NCI-H460 (cell line): ENCODE data around the gene COX4I1. TPM values are rescaled to one million over a fixed set of nuclear protein-coding genes. Genes with fewer than 3 reads are reported as not detected.
"Not testable (repeated sequence)": the region's sequence is repeated elsewhere in the genome, so short reads cannot be mapped to it uniquely, and the experiment has no call there.

Experiments used
- DNase-seq: peaks from one replicate; pipeline ENCODE4 v3.0.0-alpha.2; 2016; ENCODE audit warnings: low read depth; ENCODE audit errors: extremely low read depth
- total RNA-seq: library from RNA; depleted of rRNA; stranded (reverse); fragments of >200 nt; shearing (Covaris generic); gene quantifications from 2 replicates; pipeline ENCODE4 v1.2.3, GENCODE V29; 2014

Gene COX4I1
- total RNA-seq, 1 experiment from 2014 or later: 498 TPM

DNA sequence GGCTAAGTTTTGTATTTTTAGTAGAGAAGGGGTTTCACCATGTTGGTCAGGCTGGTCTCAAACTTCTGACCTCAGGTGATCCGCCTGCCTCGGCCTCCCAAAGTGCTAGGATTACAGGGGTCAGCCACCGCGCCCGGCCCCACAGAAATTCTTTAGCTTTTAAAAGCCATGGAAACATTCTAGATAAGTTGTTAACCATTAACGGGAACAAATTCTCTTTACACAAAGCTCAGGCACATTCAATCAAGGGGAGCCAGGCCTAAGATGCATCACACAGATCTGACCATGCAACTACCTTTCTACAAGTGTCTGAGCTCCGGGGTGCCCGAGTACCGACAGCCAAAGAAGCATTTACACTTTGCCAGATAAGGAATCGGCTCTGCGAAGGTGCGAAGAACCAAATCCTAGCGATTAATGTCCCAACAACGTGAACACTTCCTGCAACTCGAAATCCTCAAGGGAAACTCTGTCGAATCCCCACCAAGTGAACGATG lies 1.2 kb upstream of the COX4I1 start:
- DNase-seq: no peak

GRCh38 chr16:85798901-85799496 lies 496 bp upstream of the COX4I1 start:
- no peak for DNase-seq

DNA sequence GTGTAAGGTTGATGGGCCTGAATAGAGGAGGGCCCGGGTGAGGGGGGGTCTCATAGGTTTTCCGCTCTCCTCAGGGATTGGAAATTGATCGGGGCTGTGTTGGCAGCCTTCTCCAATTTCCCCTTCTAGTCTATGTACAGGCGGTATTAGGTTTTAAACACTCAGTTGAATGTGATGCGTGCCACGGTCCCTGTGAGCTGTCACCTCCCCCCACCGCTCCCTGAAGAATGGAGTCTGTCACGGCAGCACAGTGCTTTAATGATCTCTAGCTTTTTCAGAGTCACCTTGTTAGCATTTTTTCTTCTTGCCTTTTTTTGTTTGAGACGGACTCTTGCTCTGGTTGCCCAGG lies 800 bp downstream of the COX4I1 start:
- DNase-seq: no peak

GRCh38 chr16:85803570-85803969 lies 4.1 kb downstream of the COX4I1 start:
- no peak for DNase-seq

GRCh38 chr16:85805442-85806045 lies 6.0 kb downstream of the COX4I1 start:
- no peak for DNase-seq

- DNase-seq: no peak
These were observed 7.0 kb downstream of the COX4I1 start for GRCh38 chr16:85806539-85806938.

- DNase-seq: not testable (repeated sequence)
These were observed 7.8 kb downstream of the COX4I1 start for GRCh38 chr16:85807340-85807739.

GRCh38 chr16:85808104-85808503 lies 8.6 kb downstream of the COX4I1 start:
- DNase-seq: not testable (repeated sequence)

DNA sequence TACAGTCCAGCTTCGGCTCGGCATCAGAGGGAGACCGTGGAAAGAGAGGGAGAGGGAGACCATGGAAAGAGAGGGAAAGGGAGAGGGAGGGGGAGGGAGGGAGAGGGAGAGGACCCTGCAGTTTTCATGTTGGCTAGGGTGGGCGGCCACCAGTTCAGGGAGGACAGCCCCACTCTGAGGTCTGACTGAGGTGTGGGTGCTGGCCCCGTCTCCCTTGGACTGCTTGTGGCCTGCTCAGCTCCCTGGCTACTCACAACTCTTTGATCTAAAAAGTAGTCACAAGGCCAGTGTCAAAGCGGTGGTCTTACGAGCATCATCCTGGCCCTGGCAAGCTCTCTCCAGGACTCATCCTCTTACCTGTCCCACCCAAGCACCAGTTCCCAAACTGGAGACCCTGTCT lies 9.4 kb downstream of the COX4I1 start:
- DNase-seq: no peak

DNA sequence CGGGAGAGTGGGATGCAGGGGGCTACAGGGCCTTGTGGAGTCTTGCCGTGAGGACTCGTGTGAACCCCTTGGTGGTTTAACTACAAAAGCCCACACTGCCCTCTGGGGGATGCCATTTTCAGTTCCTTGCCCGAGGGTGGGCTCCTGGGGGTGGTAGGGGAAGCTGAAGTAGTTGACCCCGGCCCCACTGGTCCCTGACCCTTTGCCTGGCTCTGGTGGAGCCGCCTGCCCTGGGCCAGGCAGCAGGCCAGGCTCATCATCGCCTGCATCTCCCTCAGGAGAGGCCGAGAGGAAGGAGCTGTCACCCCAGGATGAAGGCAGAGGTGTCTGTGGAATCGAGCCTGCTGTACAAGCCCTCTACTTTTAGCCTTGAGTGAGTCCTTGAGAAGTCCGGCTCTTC lies 10.2 kb downstream of the COX4I1 start:
- no peak for DNase-seq

- DNase-seq: no peak
These were observed 10.7 kb downstream of the COX4I1 start for GRCh38 chr16:85810097-85810741.

DNA sequence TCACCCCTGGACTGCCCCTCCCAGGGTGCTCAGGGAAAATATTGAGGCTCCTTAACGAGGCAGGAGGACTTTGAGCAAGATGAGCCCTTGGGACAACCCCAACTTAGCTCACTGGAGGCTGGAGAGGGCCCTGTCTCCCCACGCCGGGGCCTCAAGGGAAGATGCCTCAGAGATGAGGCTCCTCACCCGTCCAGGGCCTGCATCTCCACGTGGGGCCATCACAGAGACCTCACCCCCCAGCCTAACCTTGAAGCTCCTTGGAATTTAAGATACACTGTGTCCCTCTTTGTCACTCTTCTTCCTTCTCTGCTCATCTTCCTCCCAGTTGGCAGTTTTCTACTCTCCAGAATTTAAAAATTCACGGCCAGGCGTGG lies 11.2 kb downstream of the COX4I1 start:
- no peak for DNase-seq

GRCh38 chr16:85812031-85812807 lies 12.7 kb downstream of the COX4I1 start:
- no peak for DNase-seq

DNA sequence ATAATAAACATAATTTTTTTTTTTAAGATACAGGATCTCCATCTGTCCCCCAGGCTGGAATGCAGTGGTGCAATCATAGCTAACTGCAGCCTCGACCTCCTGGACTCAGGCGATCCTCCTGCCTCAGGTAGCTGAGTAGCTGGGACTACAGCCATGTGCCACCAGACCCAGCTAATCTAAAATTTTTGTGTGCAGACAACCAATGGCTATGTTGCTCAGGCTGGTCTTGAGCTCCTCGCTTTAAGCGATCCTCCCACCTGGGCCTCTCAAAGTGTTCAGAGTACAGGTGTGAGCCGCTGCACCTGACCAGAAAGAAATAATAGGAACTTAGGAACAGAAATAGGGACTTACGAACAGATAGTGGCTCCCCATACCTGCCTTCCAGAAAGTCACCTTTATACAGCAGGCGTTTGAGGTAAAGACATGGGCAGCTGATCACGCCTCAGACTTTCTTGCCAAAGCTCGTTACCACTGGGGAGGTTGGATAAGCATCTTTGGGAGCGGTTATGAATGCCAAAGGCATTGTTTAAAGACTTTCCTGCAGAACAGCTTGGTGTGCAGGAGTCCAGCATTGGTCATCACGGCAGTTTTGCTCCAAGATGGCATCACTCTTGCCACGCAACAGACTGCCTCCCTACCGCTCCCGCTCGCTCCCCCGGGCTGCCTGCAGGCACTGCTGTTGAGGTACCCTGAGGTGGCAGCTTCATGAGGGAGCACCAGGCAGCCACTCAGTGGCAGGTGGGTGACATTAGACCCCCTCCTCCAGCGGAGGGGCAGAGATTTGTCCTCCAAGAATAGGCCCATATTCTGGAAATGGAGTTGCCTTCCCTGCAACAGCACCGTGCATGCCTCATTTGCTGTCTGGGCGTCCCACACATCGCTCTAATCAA lies 13.6 kb downstream of the COX4I1 start:
- DNase-seq: no peak

GRCh38 chr16:85816159-85816558 lies 16.7 kb downstream of the COX4I1 start:
- DNase-seq: no peak

GRCh38 chr16:85817195-85817594 lies 17.7 kb downstream of the COX4I1 start:
- not testable (repeated sequence) for DNase-seq

DNA sequence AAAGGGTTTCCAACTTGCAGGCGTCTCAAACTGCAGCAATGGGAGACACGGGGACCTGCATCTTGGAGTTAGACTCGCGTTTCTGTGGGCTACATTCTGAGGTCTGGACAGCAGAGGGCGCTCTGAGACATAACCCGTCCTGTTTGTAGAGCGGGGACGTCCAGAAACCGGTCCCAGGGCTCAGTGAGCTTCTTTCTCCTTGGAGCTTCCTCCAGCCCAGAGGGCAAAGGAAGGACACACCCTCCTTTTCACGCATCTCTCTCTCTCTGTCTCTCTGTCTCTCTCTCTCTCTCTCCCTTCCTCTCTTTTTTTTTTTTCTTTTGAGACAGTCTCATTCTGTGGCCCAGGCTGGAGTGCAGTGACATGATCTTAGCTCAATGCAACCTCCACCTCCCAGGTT lies 19.8 kb downstream of the COX4I1 start:
- peak; percentile 74 for DNase-seq

GRCh38 chr16:85819771-85820170 lies 20.3 kb downstream of the COX4I1 start:
- no peak for DNase-seq

DNA sequence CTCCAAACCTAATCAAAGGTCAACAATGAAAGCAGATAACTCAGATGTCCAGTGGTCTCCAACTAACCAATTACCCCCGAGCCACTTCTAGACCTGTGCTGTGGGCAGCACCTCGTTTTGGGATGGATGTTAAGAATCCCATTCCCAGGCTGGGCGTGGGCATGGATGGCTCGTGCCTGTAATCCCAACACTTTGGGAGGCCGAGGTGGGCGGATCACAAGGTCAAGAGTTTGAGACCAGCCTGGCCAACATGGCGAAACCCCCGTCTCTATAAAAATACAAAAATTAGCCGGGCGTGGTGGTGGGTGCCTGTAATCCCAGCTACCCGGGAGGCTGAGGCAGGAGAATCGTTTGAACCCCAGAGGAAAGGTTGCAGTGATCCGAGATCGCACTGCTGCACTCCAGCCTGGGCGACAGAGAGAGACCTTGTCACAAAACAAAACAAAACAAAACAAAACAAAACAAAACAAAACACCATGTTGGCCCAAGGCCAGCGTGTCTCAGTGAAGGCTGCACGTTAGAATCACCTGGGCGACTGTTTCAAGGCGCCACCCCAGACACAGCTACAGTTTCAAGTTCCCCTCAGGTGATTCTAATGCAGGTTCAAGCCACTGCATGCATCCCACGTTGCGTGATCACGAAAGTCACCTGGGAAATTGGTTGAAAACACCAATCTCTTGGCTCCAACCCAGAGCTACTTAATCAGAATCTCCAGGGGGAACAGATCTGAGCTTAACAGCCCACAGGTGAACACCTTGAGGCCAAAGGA lies 21.3 kb downstream of the COX4I1 start:
- DNase-seq: no peak
